Neural cell (in vitro differentiated cells): ENCODE measurements around the gene CDC5L. TPM values are rescaled to one million over a fixed set of nuclear protein-coding genes. Genes with fewer than 3 reads are reported as not detected.

ENCODE experiments used
- H2AFZ ChIP-seq: fragments of 200-600, 300-800 bp; sonication (generic), shearing (Covaris generic); 2 replicates; pipeline ENCODE4 v1.6.0; 2014; ENCODE audit warnings: low read depth, mild to moderate bottlenecking, antibody characterized with exemption, low read length, moderate library complexity
- H3F3A ChIP-seq: fragments of 200-600 bp; shearing (Covaris generic); 2 replicates; pipeline ENCODE4 v1.6.1; 2016; ENCODE audit warnings: mild to moderate bottlenecking, moderate library complexity, mixed read lengths, antibody characterized with exemption, low read length; ENCODE audit not compliant: insufficient read depth, poor library complexity, severe bottlenecking
- H3K27ac ChIP-seq: fragments of 200-600, 300-800 bp; sonication (generic), shearing (Covaris generic); 2 replicates; pipeline ENCODE4 v1.5.1; 2014; ENCODE audit warnings: mild to moderate bottlenecking, low read length, moderate library complexity
- H3K27me3 ChIP-seq: fragments of 300-800, 200-600 bp; sonication (generic), shearing (Covaris generic); 2 replicates; pipeline ENCODE4 v1.6.0; 2014; ENCODE audit warnings: mild to moderate bottlenecking, low read depth, low read length, moderate library complexity; ENCODE audit not compliant: insufficient read depth
- H3K36me3 ChIP-seq: fragments of 300-800, 200-600 bp; sonication (generic), shearing (Covaris generic); 2 replicates; pipeline ENCODE4 v1.5.1; 2014; ENCODE audit warnings: mild to moderate bottlenecking, antibody characterized with exemption, low read length, moderate library complexity; ENCODE audit not compliant: insufficient read depth
- H3K4me2 ChIP-seq: fragments of 300-800, 200-600 bp; sonication (generic), shearing (Covaris generic); 2 replicates; pipeline ENCODE4 v1.6.0; 2014; ENCODE audit warnings: mild to moderate bottlenecking, low read length
- H3K4me3 ChIP-seq: fragments of 300-800, 200-600 bp; sonication (generic), shearing (Covaris generic); 2 replicates; pipeline ENCODE4 v1.5.1; 2014; ENCODE audit warnings: mild to moderate bottlenecking, low read length, moderate library complexity
- H3K79me2 ChIP-seq: fragments of 200-600 bp; shearing (Covaris generic); replicated peaks from 2 replicates; pipeline ENCODE4 v1.6.0; 2014; ENCODE audit warnings: mild to moderate bottlenecking, low read length, moderate library complexity; ENCODE audit not compliant: insufficient read depth
- H3K9ac ChIP-seq: fragments of 300-800, 200-600 bp; sonication (generic), shearing (Covaris generic); 2 replicates; pipeline ENCODE4 v1.6.1; 2016; ENCODE audit warnings: mild to moderate bottlenecking, low read length, mixed read lengths
- H3K9me2 ChIP-seq: fragments of 200-600 bp; shearing (Covaris generic); 2 replicates; pipeline ENCODE4 v1.6.1; 2016; ENCODE audit warnings: mild to moderate bottlenecking, low read length, mixed read lengths; ENCODE audit not compliant: insufficient read depth
- H3K9me3 ChIP-seq: fragments of 200-600, 300-800 bp; sonication (generic), shearing (Covaris generic); 2 replicates; pipeline ENCODE4 v1.6.1; 2016; ENCODE audit warnings: mild to moderate bottlenecking, mixed run types, low read length, moderate library complexity, mixed read lengths
- H4K20me1 ChIP-seq: fragments of 200-600 bp; shearing (Covaris generic); 2 replicates; pipeline ENCODE4 v1.6.1; 2016; ENCODE audit warnings: mild to moderate bottlenecking, mixed run types; ENCODE audit not compliant: insufficient read depth
- CTCF ChIP-seq: fragments of 450-650 bp; IDR thresholded peaks from 2 replicates; pipeline ENCODE4 v1.5.1; 2014; ENCODE audit warnings: antibody characterized with exemption, mild to moderate bottlenecking, moderate library complexity; ENCODE audit not compliant: poor library complexity, severe bottlenecking
- EP300 ChIP-seq: fragments of 450-650 bp; conservative IDR thresholded peaks from 2 replicates; pipeline ENCODE4 v1.6.1; 2014; ENCODE audit warnings: antibody characterized with exemption, mild to moderate bottlenecking, moderate library complexity; ENCODE audit not compliant: poor library complexity, severe bottlenecking
- EZH2 ChIP-seq: fragments of 200-600, 300-800 bp; shearing (Covaris generic), sonication (generic); IDR thresholded peaks from 2 replicates; pipeline ENCODE4 v1.6.1; 2014; ENCODE audit warnings: antibody characterized with exemption, low read length, borderline replicate concordance, mild to moderate bottlenecking; ENCODE audit not compliant: insufficient read depth, poor library complexity, severe bottlenecking
- MXI1 ChIP-seq: fragments of 450-650 bp; conservative IDR thresholded peaks from 2 replicates; pipeline ENCODE4 v1.6.1; 2014; ENCODE audit warnings: antibody characterized with exemption, mild to moderate bottlenecking; ENCODE audit not compliant: poor library complexity, severe bottlenecking
- POLR2AphosphoS5 ChIP-seq: IDR thresholded peaks from 2 replicates; pipeline ENCODE4 v1.6.1; 2012
- RAD21 ChIP-seq: fragments of 450-650 bp; conservative IDR thresholded peaks from 2 replicates; pipeline ENCODE4 v1.6.1; 2014; ENCODE audit warnings: antibody characterized with exemption, mild to moderate bottlenecking, moderate library complexity
- REST ChIP-seq: IDR thresholded peaks from 2 replicates; pipeline ENCODE4 v1.6.1; 2012; ENCODE audit warnings: borderline replicate concordance
- SMC3 ChIP-seq: fragments of 450-650 bp; conservative IDR thresholded peaks from 2 replicates; pipeline ENCODE4 v1.6.1; 2014; ENCODE audit warnings: antibody characterized with exemption, mild to moderate bottlenecking, moderate library complexity; ENCODE audit not compliant: poor library complexity
- TAF1 ChIP-seq: IDR thresholded peaks from 2 replicates; pipeline ENCODE4 v1.6.1; 2012; ENCODE audit warnings: low read depth
- polyA plus RNA-seq: library from polyadenylated mRNA; depleted of rRNA; stranded (reverse); fragments of >200 nt; gene quantifications from 2 replicates; pipeline ENCODE4 v1.2.3, GENCODE V29; 2014

The CDC5L gene
- polyA plus RNA-seq, 1 donor from 2014 or later = 28.9 TPM

GRCh38 chr6:44493132-44493531, 105.6 kb downstream of the CDC5L start:
- Histone ChIP-seq H3K9me2 (no peaks in the 10 kb centered on the region), H3K79me2 (no peaks in the 10 kb centered on the region), H3K27ac (no peak overlapping the region), H3K36me3 (no peaks in the 10 kb centered on the region), H4K20me1 (no peaks in the 10 kb centered on the region), H3K9ac (no peak overlapping the region), H3F3A (no peaks in the 10 kb centered on the region), H2AFZ (no peak overlapping the region), H3K27me3 (no peaks in the 10 kb centered on the region), H3K9me3 (no peaks in the 10 kb centered on the region), H3K4me3 (no peak overlapping the region), H3K4me2 (no peak overlapping the region)
- no peak for TF ChIP-seq CTCF
- TF ChIP-seq MXI1 = no peak
- no peak for TF ChIP-seq POLR2AphosphoS5
- TF ChIP-seq REST = no peak
- TF ChIP-seq SMC3 = no peak
- TF ChIP-seq EZH2 = no peak
- no peak for TF ChIP-seq RAD21
- no peak for TF ChIP-seq EP300
- TF ChIP-seq TAF1 = no peak

DNA sequence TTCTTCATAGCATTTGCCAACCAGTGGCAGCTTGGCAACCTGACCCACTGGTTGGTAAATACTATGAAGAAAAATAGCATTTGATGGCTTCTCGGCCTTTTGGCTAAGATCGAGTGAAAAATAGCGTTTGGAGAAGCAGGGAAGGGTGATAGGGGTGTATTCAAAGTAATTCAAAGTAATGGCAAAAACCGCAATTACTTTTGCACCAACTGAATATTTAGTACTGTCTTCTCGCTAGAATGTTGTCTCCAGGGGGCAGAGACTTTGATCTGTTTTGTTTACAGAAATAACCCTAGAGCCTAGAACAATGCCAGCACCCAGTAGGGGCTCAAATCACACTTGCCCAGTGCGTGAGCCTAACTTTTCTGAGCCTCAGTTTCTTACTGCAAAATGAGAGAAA, 106.1 kb downstream of the CDC5L start:
- H3K9me3 ChIP-seq = no peaks in the 10 kb centered on the region
- H3K27ac ChIP-seq = no peak overlapping the region
- H4K20me1 ChIP-seq = no peaks in the 10 kb centered on the region
- no peak overlapping the region for H2AFZ ChIP-seq
- H3K9ac ChIP-seq = no peak overlapping the region
- H3K4me2 ChIP-seq = no peak overlapping the region
- H3K36me3 ChIP-seq = no peaks in the 10 kb centered on the region
- no peaks in the 10 kb centered on the region for H3F3A ChIP-seq
- no peaks in the 10 kb centered on the region for H3K9me2 ChIP-seq
- no peaks in the 10 kb centered on the region for H3K27me3 ChIP-seq
- no peaks in the 10 kb centered on the region for H3K79me2 ChIP-seq
- TF ChIP-seq CTCF (no peak), SMC3 (no peak), REST (no peak), RAD21 (no peak), MXI1 (no peak), POLR2AphosphoS5 (no peak), EP300 (no peak), TAF1 (no peak), EZH2 (no peak)
- no peak overlapping the region for H3K4me3 ChIP-seq
